Inferior parietal cortex (tissue), 1 donor: ENCODE measurements around the gene ZDHHC14.

Source experiments
- DNase-seq: peaks from one replicate; pipeline ENCODE4 v3.0.0-alpha.2; 2016; ENCODE audit errors: extremely low spot score

Gene ZDHHC14

DNA sequence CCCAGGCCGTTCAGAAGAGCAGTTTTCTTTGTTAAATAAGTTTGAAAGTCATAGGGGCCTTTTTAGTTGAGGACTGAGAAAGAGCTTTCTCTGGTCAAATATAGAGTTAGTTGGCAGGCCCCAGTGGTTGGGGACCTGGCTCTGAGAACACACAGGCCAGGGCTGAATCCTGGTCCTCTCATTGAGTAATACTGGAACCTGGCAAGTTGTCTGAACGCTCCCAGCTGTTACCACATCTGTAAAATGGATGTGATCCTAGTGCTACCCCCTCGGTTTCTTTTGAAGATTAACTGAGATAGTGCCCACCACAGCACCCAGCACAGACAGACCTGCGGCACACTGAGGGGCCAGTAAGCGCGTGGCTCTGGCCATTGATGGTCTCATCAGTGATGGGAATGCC lies 215.5 kb downstream of the ZDHHC14 start:
- no peak for DNase-seq

DNA sequence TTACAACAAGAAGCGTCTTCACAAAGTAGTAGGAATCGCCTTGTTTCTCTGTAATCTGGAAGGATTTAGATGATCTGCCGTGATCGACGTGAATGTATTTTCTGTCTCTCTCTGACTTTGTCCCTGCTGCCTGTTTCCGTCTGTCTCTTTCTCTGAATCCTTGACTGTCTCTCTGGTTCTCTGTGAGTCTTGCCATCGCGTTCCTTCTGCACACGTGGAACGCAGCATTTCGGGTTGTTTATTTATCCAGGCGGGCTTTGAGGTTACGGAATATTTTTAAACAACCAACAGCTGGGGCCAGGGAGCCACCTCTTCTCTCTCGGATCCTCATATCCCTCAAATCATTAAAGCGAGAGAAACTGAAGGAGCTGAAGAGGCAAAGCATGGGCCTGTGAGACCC lies 215.9 kb downstream of the ZDHHC14 start:
- no peak for DNase-seq

DNA sequence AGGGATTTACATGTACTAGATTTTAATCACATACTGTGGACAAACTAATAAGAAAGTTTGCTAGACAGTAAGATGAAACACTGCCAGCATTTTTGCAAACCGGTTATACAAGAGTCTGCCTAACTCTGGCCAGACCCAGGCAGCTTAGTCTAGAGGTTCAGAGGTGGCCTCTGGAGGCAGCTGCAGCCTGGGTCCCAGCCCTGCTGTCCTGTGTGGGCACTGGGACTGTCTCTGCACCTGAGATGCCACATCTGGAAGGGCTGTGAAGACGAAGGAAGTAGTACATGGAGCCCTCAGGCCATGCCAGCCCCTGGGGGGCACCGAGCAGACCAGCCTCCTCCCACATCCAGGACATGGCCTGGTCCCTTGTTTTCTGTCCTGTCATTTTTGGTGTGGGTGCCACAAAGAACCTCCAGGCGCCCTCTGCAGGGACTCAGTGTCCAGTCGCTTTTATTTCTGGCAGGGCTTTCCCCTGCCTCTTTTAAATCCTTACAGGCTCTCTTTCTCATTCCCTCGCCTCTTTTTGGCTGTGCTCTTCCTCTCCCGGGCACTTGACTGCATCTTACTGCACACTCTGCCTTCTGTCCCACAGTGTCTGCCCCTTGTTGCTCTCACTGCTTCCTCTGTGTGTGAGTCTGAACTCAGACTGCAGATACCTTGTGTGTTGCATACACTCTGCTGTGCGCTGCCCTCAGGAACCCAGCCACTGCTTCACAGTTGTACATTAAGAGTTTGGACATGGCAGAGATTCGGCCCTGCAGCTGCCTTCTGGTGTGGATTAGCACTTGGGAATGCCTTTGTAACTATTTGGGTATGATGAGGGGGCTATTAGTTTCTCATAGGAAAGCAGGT lies 216.7 kb downstream of the ZDHHC14 start:
- DNase-seq = peak; percentile 60

DNA sequence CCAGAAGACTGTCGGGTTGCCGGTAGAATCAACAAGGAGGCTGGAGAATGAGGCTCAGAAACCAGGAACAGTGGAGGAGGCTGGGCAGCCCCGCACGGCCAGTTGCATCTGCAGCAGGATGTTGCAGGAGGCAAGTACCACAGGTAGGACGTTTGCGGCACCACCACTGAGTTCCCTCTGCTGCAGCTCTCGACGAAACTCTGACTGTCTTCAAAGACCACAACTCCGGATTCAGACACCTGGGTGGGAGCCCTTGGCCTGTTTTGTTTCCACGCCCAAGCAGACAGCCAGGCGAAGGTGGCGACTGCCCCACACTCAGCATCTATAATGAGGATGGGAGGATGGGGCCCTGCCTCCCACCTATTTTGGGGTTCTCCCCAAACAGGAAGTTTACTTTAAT lies 218.2 kb downstream of the ZDHHC14 start:
- no peak for DNase-seq

DNA sequence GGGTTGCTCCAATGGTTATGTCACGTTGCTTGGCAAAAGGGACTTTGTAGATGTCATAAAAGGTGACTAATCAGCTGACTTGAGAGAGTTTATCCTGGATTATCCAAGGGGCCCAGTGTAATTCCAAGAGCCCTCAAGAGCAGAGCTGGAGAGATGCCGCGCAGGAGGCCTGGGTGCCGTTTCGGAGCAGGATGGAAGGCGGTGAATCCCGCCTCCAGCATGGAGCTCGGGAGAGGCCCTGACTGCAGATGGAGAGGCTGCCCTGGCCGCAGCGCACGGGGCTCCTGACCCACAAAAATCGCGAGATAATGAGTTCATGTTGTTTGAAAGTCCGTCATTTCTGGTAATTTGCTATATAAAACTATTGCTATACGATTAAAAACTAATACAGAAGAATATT lies 219.8 kb downstream of the ZDHHC14 start:
- no peak for DNase-seq

DNA sequence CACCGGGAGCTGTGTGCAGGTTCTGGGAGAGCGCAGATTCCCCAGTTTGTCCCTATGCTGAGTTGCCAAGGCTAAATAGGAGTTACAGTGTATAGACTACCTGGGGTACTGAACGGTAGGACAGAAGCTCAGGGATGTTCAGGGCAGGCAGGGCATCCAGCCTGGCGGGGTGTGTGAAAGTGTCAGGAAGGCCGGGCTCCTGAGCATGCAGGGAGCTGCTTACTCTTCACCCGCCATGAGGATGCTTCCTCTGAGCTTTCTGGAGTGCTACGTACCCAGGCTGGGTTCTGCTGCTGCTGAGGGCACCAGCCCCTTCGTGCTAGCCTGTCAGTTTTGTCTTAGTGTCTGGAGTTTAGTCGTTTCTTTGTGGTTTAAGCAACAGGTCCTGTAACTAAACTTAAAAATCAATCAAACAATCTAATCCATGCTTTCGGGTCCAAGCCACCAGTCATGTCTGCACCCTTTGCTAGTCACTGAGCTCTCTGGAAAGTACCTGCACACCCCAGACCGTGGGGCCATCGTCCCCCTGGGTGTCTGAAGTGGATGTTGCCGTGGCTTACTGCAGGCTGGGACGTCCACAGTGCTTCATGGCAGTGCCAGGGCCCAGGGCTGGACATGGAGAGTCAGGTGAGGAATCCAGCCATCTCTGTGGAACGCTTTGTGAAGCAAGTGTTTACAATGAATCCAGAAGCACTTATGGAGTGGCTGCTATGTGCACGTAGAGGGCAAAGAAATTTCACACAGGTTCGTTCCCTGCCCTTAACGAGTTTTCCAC lies 221.7 kb downstream of the ZDHHC14 start:
- DNase-seq = no peak

DNA sequence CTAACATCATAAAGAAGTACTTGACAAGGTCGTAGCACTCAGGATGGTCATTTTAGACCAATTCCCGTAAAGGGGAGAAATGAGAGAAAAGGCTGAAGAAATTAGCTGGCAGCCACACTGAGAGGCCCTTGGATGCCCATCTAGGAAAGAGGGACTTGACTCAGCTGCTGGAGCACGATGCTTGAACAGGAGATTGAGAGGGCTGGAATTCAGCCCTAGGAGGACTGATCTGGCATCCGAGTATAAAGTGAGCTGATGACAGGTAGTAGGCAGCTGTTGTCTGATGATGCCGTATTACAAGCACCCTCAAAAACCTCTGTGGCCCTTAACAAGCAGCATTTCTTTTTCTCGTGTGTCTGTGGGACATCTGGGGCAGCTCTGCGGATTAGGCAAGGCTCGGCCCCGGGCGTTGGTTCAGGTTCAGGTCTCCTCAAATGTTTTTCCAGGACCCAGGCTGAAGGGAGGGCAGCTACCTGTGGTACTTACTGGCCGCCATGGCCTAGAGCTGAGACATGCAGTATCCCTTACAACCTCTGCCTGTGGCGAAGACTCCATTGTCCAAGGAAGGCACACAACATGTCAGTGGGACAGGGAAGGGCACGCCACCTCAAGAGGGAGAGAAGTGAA lies 222.4 kb downstream of the ZDHHC14 start:
- DNase-seq = no peak

DNA sequence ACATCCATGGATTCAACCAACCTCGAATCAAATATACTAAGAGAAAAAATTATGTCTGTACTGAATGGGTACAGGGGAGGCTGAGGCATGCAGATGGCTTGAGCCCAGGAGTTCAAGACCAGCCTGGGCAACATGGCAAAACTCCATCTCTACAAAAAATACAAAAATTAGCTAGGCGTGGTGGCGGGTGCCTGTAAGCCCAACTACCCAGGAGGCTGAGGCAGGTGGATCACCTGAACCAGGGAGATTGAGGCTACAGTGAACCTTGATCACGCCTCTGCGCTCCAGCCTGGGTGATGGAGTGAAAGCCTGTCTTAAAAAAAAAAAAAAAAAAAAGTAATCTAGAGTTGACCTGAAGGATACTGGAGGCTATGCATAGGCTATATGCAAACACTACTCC lies 223.0 kb downstream of the ZDHHC14 start:
- no peak for DNase-seq

DNA sequence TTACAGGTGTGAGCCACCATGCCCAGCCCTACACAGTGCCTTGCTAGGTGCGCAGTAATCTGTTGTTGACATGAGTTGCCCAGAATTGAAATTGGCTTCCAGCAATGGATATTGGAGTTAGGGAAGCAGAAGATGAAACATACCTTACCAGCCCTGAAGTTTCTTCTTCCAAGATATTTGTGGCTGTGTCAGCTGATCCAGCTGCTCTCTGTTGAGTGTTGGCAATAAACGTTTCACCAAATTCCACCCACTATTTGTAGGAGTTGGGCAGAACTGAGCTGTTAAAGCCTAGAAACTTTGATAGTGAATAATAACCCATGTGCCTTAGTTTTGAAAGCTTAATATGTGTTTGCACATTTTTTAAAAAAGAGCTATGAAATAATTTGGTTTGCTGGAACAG lies 223.8 kb downstream of the ZDHHC14 start:
- no peak for DNase-seq

DNA sequence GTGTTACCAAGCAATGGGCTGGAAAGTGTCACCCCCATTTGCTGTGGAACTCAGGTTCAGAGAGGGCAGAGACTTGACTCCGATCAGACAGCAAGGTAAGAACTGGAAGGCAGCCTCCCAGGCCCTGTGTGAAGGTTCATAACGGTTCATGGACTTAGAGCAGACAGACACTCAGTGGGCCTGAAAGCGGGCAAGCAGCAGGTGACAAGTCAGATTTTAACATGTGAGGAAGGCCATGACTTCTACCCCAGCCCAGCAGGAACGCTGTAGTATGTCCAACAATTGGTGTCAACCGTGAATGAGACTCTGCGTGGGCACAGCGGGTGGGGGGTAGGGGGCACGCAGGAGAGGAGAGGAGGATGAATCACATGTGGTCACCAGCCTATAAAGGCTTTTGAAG lies 224.5 kb downstream of the ZDHHC14 start:
- DNase-seq = no peak

DNA sequence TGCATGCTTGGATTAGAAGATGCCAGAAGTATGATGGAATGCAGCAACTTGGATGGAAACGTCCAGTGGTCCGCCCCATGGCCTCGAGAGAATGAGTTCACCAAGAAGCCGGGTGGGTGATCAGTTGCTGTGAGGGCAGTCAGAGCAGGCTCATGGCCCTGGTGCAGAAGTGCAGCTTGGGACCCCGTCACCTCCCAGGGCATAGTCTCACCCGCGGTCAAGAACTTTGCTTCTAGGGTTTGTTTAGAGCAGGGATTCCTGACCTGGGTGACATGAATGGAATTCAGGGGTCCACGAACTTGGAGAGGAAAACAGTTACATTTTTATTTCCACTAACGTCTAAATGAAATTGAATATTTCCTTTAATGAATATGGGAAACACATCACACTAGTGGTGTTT lies 225.5 kb downstream of the ZDHHC14 start:
- DNase-seq = no peak

DNA sequence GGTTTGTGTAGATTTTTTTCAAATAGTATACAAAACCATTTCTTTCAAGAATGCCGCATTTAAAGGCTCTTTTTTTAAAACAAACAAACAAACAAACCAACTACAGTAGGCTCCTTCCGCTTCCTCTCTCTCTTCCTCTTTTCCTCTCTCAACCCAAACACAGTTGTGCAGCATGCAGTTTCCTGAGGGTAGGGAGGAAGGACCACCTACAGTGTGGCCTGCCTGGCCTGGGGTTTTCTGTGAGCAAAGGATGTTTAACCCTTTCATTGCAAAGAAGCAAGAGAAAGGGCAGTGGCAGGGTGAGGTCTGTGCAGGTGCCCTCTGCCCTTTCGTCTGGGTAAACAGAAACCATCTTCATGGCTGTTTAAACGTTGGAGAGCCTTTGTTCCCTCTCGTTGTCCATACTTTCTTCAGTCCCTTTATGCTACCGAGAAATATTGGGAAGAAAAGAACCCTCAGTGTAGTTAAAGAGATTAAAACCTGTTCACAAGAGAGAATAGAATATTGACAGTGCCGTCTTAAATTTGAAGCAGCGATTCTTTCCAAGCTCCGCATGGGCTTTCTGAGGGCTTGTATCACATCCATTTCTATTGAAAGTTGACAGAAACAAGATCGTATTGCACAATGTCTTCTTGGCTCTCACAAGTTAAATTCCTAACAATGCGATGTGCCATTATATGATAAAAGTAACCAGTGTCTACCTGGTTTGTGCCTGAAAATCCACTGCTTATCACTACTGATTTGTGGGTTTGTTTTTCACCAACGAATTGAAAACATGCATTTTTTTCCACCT lies 226.5 kb downstream of the ZDHHC14 start:
- no peak for DNase-seq

DNA sequence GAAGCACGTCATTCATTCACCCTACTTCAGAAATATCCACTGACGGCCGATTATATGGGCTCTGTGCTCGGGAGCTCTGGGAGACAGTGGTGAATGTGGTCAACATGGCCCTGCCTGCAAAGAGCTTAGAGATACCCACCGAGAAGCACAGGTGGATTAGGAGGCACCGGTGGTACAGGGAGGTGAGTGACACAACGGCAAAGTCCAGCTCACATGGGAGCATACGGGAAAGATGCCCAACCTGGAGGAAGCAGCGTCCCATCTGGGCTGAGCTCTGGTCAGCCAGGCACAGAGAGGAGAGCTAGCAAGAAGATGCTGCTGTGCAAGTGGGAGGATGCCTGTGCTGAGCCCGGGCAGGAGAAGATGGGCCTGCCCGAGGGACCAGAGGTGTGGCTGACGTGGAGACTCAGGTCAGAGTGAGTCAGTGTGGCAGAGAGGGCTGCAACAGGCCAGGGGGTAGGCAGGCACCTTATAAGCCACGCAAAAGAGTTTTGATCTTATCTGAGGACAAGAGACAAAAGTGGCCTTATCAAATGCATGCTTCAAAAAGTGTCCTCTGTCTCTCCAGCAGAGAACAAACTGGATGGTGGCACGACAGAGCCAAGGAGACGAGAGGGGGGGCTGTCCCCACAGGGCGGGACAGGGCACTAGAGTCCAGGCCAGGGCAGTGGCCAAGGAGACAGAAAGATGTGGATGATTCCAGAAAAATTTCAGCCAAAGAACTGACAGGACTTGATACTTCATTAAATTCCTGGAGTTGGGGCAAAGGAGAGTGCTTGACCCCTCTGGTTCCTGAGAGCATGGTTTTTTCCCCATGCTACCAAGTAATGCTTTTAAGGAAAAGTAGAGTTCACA lies 227.5 kb downstream of the ZDHHC14 start:
- no peak for DNase-seq

DNA sequence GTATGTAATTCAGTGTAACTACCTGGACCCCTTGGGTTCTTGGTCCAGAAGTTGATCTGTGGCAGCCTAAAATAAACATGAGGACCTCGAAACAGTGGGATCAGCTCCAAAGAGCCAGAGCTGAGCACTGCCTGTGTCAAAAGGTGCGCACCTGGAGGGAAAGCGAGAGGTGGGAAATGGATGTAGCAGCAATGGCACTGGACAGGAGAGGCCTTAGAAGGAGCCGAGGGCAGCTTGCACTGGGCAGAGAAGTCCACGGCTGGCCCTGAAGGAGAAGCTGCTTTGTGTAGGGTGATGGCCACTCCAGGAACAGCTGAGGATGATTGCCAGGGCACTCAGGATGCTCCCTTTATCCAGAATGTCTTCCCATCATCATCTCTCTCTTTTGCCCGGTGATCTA lies 228.1 kb downstream of the ZDHHC14 start:
- no peak for DNase-seq

DNA sequence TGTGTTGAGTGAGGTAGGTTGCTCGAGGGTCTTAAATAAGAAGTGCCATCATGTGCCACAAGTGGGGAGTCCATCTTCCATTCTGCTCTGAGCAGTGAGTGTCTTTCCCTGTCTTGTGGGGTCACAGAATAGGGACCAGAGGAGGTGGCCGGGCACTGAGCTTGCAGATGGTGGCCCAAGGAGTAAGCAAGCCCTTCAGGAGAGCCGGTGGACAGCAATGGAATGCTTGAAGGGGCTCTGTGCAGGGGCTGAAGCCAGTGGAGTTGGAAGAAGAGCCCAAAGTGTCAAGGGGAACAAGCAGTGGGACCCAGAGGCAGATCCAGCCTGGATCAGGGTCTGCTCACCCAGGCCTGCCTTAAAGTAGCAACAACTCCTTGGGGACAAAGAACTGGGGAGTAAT lies 228.6 kb downstream of the ZDHHC14 start:
- no peak for DNase-seq

DNA sequence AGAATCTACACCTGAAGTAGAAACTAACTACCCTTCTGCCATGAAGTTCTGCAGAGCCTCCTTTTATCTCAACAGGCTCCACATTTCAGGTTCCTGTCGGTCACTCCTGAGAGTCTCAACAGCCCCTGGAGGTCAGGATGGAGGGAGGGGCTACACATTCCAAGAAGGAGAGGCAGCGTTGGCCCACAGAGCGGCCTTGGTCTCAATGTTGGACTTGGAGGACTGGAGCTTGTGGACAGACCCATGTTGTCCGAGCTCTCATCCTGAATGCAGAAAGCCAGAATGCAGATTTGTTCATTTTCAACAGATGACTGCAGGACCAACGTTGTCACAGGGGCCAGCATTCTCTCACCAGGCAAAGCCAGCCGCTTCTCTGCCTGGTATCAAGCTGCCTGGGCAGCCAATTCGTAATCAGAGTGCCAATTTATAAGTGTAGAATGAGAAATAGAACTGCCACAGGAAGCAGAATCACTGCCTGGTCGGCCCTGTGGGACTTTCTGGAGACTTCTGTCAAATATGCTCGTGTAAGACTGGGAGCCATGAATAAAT lies 229.5 kb downstream of the ZDHHC14 start:
- DNase-seq = no peak

DNA sequence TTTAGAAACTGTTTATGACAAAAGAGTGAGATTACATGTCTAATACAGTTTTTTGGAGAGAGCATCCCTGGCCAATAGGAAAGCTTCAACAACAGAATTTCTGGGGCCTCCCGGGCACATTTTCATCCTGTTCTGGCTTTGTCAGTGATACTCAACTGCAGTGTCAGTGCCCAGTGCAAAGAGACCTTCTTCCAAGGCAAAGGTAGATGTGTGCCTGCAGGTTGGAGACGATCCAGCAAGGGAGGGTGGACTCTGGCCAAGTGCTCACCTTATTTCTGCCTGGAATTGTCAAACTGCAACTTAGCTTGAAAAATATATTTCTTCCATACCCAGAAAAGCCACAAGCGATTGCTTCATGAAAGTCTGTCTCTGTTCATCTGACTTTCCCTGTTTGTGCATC lies 230.4 kb downstream of the ZDHHC14 start:
- DNase-seq = no peak

DNA sequence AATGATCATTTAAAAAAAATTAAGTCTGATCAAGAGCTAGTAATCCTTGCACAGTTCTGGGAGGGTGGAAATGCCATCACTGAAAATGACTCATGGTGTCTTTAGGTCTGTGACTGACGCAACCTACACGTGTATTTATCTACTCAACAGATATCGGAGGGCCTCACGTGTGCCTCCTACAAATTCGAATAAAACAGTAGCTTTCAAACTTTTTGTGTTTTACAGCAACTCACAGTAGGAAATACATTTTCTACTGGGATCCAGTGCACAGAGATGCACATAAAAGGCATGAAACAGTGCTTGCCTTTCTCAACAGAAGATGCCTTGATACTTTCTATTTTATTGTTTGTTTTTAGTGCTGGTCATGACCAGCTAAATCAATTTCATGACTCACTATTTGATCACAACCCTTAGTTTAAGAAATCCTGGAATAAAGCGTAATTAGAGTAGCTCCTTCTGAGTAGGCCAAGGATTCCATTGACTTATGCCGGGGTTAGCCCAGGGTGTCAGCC lies 232.1 kb downstream of the ZDHHC14 start:
- no peak for DNase-seq

DNA sequence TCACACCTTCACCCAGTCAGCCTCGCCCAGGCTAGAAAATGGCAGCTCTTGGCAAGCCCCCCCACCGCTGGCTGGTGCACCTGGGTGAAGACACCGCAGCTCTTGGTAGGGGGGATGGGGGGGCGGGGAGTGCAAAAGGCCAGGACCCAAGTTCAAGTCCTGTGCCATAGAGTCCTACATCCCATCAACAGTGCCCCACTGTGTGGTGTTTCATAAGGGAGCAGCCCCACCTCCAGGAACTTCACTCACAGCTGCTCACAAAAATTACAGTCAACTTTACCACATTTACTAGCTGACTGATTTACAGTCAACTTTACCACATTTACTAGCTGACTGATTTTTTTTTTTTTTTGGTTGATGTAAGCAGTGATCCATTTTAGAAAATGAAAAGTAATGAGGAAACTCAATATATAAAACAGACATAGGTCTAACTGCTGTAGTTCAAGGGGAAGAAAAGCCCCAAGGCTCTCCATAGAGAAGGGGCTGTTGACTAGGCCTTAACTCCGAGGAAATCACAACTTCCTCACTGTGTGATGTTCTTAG lies 233.1 kb downstream of the ZDHHC14 start:
- DNase-seq = no peak

DNA sequence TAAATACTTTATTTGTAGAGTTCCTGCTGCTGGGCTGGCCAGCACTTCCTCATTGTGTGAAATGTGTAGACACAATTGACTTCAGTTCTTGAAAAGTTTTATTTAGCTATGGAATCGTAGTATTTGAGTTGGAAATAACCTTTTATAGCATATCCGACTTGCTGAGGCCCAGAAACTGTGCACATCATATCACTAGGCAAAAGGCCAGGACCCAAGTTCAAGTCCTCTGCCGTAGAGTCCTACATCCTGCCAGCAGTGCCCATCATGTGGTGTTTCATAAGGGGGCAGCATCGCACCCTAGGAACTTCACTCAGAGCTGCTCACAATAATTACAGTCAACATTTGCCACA lies 234.4 kb downstream of the ZDHHC14 start:
- DNase-seq = no peak
